ENCODE measurements around the gene SLC46A1.
"Not testable (repeated sequence)": the region's sequence is repeated elsewhere in the genome, so short reads cannot be mapped to it uniquely, and the experiment has no call there.

The SLC46A1 gene

GRCh38 chr17:28405632-28406472 is at the start of gene SLC46A1:
Gene SLC46A1, minus strand, starts transcription at chr17:28406212. Its CDS starts 98 bp downstream, at chr17:28406114.
- peak; percentile 83 for DNase-seq

GRCh38 chr17:28449859-28450258 is 43.8 kb upstream of the SLC46A1 start:
- no peak for DNase-seq

- no peak for DNase-seq
These were observed 41.4 kb upstream of the SLC46A1 start for GRCh38 chr17:28447396-28447760.

GRCh38 chr17:28446716-28447395 is 40.8 kb upstream of the SLC46A1 start:
- DNase-seq = no peak

- DNase-seq = no peak
These were observed 38.1 kb upstream of the SLC46A1 start for GRCh38 chr17:28443901-28444638.

GRCh38 chr17:28434326-28434725 is 28.3 kb upstream of the SLC46A1 start:
- DNase-seq = not testable (repeated sequence)

GRCh38 chr17:28433721-28434120 is 27.7 kb upstream of the SLC46A1 start:
- no peak for DNase-seq

GRCh38 chr17:28427982-28428381 is 22.0 kb upstream of the SLC46A1 start:
- not testable (repeated sequence) for DNase-seq

- DNase-seq = no peak
These were observed 21.4 kb upstream of the SLC46A1 start for GRCh38 chr17:28427371-28427770.

GRCh38 chr17:28426081-28426519 is 20.1 kb upstream of the SLC46A1 start:
- no peak for DNase-seq

- no peak for DNase-seq
These were observed 19.2 kb upstream of the SLC46A1 start for GRCh38 chr17:28425206-28425605.

GRCh38 chr17:28421787-28422305 is 15.8 kb upstream of the SLC46A1 start:
- DNase-seq = no peak

- DNase-seq = peak; percentile 65
These were observed 10.8 kb upstream of the SLC46A1 start for GRCh38 chr17:28416703-28417311.

GRCh38 chr17:28415886-28416285 is 9.9 kb upstream of the SLC46A1 start:
- DNase-seq = no peak

GRCh38 chr17:28413804-28414203 is 7.8 kb upstream of the SLC46A1 start:
- no peak for DNase-seq

GRCh38 chr17:28412099-28412498 is 6.1 kb upstream of the SLC46A1 start:
- no peak for DNase-seq

- DNase-seq = no peak
These were observed 1.9 kb upstream of the SLC46A1 start for GRCh38 chr17:28407974-28408306.

GRCh38 chr17:28407130-28407973 is 1.3 kb upstream of the SLC46A1 start:
- no peak for DNase-seq

- no peak for DNase-seq
These were observed 432 bp upstream of the SLC46A1 start for GRCh38 chr17:28406473-28406814.

- DNase-seq = no peak
These were observed 1.0 kb downstream of the SLC46A1 start for GRCh38 chr17:28404812-28405570.

GRCh38 chr17:28404461-28404811 is 1.6 kb downstream of the SLC46A1 start:
- no peak for DNase-seq

Measured in stimulated activated CD8-positive, alpha-beta memory T cell treated with anti-CD3 and anti-CD28 coated beads, Interleukin-4, amount 100 ng/mL, for 48 hours (primary cell).